ENCODE data around the gene RPE.

Gene RPE

DNA sequence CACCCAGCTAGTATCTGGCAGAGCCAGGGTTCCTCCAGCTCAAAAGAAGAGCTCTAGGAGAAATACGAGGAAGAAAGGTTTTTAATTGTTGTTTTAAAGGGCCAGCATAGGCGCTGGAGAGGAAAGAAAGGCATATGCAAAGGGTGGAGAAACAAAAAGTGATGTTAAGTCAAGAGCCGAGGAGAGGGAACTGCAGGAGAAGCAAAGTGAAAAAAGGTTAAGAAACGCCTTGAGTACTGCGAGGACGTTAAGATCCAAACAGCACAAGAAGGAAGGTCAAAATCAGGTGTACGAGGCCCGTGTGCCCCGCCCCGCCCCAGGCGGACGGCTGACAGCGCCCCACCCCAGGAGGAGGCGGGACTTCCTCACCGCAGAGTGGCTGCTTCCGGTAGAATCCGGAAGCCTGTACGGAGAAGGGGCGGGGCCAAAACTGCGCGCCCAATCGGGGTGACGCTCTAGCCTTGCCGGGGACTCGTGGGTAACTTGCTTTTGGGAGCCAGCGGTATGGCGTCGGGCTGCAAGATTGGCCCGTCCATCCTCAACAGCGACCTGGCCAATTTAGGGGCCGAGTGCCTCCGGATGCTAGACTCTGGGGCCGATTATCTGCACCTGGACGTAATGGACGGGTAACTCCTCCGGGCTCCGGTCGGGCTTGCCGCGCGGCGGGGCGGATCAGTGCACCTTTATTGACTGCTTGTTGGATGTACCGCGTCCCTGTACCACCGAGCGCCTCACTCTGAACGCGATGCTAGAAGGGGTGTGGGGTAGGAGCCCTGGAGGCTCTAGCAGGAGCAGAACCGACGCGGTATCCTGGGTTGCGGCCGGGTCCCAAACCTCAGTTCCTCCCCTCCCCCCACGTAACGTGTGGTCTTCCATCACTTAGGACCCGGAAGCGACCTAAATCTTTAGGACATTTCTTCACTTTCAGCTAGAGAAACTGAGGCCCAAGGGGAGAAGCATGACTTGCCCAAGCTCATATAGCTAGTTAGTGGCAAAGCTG is at the start of gene RPE:
Gene RPE (plus strand): TSS at position 481 of the 1,000 bp plus-strand sequence. CDS start 24 bp downstream, at position 505.
- DNase-seq: peak; percentile 66

DNA sequence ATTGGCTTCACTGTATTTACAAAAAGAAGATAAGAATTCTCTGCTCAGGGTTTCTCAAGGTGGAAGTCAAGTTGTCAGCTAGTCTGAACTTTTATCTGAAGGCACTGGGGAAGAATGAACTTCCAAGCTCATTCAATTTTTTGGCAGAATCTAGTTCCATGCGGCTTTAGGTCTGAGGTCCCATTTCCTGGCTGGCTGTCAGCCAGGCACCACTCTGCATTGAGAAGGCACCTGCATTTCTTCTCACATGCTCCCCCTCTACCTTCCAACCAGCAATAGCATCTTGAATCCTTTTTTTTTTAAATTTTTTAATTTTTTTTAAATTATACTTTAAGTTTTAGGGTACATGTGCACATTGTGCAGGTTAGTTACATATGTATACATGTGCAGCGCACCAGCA is 46.2 kb upstream of the RPE start:
- DNase-seq: no peak

DNA sequence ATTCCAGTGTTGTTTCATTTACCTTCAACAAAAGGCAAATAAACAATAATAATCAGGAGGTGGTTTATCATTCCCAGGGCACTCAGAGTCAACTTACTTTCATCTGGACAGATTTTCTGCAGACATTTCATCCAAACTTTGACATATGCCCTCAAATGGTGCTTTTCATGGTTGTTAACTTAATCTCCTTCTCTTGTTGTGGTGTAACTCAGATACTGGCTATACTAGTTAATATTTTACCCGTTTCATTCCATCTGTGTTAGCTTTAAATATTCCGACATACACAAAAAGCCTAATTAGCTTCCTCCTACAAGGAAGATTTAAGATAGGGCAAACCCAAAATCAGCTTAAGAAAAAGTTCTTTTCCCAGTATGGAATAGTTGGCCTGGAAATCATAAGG is 44.4 kb upstream of the RPE start:
- DNase-seq: no peak

DNA sequence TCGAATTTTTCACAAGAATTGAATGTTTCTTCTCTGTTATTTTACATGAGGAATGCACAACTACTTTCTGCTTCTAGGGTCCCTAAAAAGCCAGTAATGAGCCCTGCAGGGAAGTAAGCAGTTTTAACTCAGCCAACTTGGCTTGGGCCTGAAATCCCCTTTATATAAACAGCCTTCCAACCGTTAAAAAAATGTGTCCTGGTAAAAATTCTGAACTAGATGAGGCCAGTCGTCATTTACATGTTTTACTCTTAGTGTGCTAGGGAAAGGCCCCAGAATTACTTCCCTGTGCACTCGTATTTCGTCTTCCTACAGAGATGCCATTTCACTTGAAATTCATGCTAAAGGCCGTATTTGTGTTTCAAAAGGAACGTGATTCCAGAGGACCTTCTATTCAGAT is 42.4 kb upstream of the RPE start:
- no peak for DNase-seq

DNA sequence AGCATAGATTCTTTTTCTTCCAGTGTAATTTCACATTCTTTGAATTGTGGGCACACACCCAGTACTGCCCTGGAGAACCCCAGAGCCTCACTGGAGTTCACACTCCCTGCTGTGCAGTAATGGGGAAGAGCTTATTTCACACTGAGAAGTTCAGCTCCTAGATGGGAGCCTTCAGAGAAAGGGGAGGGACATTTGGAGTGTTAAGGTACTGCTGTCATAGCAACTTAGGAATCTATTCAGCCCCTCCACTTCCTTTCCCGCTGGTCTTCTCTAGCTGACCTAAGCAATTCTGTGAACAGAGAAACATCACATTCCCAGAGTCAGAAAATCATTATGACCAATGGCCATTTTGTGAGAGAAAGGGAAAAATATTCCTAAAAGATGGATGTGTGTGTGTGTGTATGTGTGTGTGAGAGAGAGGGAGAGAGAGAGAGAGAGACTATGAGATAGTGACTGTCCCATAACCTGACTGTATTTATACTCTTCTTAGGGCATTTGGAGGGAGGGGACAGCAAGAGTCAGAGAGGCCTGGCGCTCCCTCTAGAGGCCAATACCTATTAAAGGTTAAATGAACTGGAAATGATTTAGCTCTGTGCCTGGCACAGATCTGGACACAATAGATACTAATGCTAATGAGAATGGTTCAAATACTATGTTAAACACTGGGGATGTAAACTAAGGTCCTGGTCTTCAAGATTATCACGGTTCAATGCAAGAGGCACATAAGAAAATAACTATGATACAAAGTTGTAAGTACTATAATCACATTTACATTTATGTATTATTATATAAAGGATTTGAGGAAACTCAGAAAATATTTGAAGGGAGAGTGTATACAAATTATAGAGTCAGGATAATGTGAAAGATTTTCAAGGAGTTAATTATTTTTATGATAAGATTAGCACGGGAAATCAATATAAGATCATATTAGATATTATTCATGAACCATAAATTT is 41.5 kb upstream of the RPE start:
- peak; percentile 23 for DNase-seq

DNA sequence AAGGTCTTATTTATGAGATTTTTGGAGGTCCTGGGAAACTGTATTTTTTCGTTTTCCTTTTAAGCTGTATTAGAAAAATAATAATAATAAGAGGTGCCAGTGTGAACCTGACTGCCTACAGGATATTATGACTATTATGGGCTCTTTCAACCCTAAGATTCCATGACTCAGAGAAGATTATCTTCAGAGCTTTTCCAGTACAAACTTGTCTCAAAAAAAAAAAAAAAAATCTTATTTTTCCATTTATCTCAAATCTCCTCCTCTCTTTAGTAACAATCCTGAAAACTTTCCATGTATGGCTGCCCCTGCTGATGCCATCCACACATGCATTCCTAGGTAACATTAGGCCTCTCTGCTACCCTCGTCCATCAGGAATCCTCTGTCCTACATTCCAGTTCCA is 36.7 kb upstream of the RPE start:
- DNase-seq: no peak

DNA sequence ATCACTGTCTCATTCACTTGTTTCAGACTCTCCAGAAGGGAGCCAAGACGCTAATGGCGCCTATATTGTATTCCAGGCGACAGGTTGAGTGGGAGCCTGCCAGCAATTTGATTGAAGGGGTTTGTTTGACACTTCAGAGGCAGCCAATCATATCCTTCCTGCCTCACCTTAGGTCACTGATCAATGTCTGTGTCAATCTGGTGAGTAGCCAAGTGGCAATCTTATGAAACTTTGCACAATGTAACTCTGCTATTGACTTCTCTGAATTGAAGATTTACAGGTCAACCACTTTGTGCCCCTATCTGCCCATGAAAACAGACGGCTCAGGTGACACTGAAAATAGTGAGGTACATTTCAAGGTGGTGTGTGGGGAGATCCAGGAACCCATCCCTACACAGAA is 32.7 kb upstream of the RPE start:
- DNase-seq: no peak

DNA sequence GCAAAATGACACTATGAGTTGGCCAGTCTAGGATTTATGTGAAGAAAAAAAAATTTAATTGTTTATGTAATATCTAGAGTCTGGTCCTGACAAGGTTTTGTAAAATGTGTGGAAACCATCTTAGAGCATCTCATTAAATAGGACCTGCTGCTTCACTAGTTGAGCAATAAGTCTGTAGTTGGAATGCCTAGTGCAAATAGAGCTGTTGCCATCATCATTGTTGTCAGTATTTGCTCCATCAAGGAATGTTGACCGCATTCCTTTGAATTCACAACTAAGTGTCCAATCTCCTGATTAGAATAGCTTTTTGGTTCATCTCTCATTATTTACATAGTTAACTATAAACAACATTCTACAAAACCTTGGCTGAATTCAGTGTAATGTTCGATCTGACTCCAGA is 32.2 kb upstream of the RPE start:
- no peak for DNase-seq

DNA sequence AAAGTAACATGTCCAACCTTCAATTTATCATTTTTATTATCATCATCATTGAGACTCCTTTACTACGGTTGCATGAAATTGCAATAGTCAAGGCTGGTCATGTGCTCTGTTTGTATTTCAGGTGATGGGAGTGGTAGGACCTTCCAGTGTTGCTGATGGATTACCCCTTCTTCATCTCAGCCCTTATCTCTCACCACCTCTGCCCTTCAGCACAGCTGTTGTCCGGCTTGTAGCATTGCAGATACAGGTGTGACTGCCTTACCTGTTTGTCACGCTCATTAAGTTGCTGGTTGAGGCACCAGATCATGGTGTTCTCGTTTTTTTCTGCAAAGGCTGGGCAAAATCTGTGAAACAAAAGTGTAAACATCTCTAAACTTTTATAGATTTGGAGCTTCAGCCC is 31.7 kb upstream of the RPE start:
- DNase-seq: no peak

DNA sequence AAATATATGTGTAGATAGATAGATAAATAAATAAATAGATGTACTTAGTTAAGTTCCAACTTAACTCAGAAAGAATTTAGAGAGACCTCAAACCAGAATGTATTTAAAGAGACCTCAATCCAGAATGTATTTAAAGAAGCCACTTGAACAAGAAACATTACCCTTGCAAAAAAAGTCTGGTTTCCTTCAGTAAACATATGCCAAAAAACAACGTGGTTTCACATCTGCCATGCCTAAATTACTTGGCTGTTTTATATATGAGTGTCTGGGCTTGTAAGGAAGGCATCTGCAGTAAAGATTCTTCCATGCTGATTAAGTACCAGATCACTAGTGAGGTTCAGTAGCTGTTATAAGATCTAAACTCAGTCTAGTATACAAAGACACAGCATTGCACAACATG is 29.1 kb upstream of the RPE start:
- DNase-seq: no peak

DNA sequence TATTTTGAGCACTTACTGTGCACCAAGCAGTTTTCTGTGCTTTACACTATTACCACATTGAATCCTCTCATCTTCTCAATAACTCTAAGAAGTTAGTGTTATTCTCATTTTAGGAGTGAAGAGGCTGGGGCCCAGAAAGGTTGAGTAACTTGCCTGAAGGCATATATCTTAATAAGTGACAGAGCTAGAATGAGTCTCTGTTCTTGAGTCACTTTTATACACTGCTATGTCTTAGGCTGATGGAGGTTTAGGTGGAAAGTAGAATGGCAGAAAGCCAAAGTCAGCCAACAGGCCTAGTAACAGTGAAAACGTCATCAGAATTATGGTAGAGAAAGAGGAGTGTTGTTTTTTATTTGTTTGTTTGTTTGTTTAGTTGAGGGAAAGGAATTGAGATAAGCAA is 27.9 kb upstream of the RPE start:
- DNase-seq: no peak

DNA sequence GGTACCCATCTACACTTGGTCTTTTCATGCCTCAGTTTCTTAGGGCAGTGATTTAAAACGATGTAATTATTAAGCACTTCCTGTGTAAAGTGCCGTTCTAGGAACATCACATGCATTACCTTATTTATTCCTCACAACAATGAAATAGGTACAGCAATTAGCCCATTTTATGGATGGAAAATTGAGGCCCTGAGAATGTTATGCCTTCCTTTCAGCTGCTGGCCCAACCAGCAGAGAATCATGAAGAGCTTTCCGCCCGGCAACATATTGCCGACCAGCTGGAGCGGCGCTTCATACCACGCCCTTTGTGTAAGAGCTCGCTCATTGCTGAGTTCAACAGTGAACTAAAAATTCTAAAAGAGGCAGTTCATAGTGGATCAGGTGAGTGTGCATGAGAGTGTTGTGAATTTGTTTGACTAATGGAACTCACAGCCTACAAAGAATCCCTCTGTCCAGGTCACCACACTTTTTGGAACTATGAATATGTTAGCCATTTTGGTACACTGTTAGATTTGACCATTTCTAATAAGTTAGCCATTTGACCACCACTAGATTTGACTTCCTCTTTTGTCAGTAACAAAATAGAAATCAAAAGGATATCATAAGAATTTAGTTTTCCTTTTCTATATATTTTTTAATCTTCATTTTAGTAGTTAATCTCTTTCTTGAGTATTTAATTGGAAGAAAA is 25.6 kb upstream of the RPE start:
- DNase-seq: no peak

DNA sequence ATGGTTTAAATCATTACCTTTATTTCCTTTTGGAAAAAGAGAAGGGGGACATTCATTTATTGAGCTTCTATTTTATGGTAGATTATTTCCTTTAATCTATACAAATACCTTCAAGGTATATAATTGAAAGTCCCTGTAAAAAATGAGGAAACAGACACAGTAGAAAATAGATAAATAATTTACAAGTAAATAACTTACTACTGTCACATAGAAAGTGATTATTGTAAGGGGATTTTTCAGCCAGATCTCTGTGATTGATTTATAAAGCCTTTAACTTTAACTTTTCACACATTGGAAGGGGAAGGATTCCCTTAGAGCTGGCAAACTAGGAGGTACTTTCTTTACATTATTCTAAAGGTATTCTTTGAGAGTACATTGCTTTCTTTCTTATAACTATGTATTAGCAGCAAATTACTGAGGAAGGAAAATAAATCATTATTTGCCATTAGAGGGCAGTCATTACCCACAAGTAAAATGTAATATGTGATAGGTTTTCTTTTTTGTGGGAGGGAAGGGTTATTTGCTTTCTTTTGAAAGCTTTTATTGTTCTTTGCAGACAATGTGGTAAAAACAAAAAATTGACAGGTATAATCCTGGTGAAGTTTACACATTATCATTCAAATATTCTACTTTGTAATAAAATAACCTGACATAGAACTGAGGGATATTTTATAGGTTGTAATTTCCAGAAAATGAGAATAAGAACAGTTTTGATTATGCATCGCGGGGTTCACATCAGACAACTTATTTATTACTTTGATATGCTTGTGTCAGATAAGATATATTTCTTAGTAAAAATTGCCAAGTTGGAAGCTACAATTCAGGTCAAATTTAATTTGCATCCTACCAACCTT is 24.8 kb upstream of the RPE start:
- DNase-seq: no peak

DNA sequence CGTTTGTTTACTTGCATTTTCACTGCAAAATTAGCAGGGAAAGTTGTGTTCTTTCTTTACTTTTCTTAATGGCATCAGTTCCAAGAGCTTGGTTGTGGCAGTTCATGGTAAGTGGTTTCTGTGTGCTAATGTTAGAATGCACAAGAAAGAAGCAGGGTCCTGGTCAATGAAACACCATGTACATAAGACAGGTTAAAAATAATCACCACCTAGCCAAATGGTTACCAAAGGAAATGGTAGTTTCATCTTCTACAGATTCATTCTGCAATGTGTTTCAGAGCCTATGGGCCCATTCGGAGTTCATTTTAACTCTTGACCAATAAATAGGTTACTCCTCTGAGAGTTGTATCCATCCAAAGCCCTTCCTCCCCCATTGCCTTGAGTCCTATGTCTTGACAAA is 18.1 kb upstream of the RPE start:
- no peak for DNase-seq

DNA sequence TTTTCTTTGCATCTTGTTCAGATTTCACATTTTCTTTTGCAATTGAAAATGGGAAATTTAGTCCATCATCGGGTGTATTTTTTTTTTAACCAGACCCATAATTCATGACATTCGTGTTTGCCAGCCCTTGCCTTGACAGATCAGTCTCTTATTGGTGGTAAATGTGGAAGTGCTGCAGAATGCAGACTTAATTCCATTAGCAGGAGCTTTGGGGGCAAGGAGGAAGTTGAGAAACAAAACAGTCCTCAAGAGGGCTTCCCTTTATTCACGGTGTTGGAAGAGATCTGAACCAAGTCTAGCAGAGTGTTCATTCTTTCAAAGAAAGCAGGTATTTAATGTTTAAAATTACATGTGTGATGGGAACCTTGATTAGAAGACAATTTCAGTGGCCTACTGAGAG is 16.6 kb upstream of the RPE start:
- no peak for DNase-seq

DNA sequence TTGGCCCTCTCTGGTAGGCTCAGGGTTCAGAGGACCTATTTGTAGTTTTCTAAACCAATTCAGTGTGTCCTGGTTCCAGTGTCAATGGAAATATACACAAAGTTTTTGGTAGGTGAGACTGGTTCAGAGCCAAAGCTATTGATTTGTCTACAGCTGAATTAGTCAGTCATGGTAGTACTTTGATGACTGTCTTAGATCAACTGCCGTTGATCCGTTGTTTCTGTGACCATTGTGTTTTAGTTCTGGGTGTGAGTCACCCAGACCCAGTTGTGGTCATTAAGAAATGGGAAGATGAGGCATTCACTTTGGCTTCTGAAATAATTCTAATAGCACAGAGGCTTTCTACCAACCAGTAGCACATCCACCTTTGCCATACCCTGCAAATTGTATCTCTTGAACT is 16.0 kb upstream of the RPE start:
- DNase-seq: no peak

DNA sequence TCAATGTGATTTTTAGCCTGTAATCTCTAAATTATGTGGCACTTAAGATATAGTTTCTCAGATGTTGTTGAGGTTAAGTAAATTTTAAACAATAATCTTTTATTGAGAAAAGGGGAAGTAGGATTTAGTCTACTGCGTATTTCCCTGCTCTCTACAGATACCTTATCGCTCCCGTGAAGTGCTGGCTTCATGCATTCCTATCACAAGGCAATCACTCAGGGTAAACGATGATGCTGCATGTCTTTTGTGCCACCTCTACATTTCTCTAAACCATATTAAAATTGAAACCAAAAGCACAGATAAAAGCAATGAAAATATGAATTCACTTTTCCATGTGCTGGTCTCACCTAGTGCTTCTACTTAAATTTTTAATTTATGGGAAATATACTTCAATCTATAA is 14.4 kb upstream of the RPE start:
- DNase-seq: no peak

DNA sequence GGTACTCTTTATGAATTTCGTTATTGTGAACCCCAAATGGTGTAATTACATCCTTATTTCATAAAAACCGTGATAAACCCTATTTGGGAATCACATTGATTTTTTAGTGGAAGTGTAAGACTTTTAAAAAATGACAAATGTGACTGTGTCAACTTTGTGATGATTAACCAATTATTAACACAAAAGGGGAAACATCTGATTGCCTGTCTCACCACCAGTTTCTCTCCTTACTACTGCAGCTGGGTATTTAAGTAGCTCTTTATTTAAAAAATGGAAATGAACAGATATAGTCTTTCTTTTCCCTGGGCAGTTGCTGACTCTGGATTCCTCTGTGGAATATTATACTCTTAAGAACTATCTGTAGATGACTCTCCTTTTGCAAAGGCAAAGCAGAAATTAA is 11.6 kb upstream of the RPE start:
- DNase-seq: no peak

DNA sequence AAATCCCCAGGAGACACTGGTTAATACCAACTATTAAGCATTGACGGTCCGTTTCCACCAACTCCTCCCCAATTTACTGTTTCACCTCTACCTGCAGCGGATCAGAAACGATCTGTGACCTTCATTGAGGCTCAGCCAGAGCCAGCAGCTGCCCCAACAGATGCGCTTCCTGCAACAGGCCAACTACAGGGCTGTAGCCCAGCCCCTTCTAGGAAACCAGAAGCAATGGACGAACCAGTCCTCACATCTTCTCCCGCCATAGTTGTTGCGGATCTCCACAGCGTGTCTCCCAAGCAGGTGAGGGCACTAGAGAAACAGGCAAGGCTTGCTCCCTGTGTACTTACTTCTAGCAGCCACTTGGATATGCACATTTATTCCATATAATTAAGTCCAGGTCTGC is 8.5 kb upstream of the RPE start:
- DNase-seq: no peak

DNA sequence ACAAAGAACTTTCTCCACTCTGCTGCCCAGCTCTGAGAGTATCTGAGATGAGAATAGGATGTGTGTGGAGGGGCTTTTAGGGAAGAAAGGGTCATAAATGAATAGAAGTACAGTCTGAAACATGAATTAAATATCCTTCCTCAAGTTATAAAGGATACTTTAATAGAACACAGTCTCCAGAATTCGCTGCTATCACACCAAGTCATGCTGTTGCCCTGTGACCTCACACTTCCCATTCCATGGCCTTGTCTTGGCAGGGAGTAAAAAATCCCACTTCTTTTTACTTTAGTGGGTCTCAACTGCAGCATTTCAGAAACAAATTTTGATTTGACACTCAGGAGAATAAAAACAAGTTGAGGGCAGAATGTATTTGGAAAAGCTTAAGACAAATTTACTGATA is 3.8 kb upstream of the RPE start:
- no peak for DNase-seq

DNA sequence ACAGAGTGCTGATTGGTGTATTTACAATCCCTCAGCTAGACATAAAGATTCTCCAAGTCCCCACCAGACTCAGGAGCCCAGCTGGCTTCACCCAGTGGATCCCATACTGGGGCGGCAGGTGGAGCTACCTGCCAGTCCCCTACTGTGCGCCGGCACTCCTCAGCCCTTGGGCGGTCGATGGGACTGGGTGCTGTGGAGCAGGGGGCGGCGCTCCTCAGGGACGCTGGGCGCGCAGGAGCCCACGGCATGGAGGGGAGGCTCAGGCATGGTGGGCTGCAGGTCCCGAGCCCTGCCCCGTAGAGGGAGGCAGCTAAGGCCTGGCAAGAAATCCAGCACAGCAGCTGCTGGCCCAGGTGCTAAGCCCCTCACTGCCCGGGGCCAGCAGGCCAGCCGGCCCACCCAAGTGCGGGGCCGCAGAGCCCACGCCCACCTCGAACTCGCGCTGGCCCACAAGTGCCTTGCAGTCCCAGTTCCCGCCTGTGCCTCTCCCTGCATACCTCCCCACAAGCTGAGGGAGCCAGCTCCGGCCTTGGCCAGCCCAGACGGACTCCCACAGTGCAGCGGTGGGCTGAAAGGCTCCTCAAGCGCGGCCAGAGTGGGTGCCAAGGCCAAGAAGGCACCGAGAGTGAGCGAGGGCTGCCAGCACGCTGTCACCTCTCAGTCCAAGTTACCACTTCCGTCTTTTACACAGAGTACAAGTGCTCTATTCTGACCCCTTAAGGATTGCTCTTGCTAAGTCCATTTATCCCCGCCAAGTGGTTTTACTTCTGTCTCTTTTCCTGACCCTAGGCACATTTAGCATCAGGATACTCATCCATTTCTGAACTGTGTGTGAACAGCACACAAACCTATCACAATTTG is 1.7 kb upstream of the RPE start:
- DNase-seq: no peak

All from NCI-H1417 treated with DMSO at 0.1 percent for 48 hours (cell line).